ENCODE results near the gene OASL. TPM values are rescaled to one million over a fixed set of nuclear protein-coding genes. Genes with fewer than 3 reads are reported as not detected.

OASL gene
- polyA plus RNA-seq, 1 donor from 2014 or later, result 0.42 TPM

- Histone ChIP-seq H3K27ac (ENCODE audit: low read length) (no peak overlapping the region), H3K4me3 (ENCODE audit: low read length) (no peak overlapping the region), H3K36me3 (ENCODE audit: insufficient read depth, low read length) (no peaks in the 10 kb centered on the region), H3K79me2 (replicated peaks; ENCODE audit: insufficient read depth, low read length) (no peaks in the 10 kb centered on the region), H3K4me2 (ENCODE audit: low read length) (no peak overlapping the region), H3K9me3 (ENCODE audit: low read length) (no peaks in the 10 kb centered on the region), H3K27me3 (ENCODE audit: insufficient read depth, low read depth, low read length) (no peaks in the 10 kb centered on the region), H4K20me1 (ENCODE audit: insufficient read depth) (no peaks in the 10 kb centered on the region), H3F3A (ENCODE audit: insufficient read depth, low read length, poor library complexity, severe bottlenecking) (no peaks in the 10 kb centered on the region), H3K9me2 (ENCODE audit: insufficient read depth, low read length) (no peaks in the 10 kb centered on the region), H3K9ac (ENCODE audit: low read length) (no peak overlapping the region), H2AFZ (ENCODE audit: low read depth, low read length) (no peak overlapping the region)
- no peak for TF ChIP-seq CTCF (IDR thresholded peaks at IDR 0.05; ENCODE audit: poor library complexity, severe bottlenecking)
- no peak for TF ChIP-seq REST (IDR thresholded peaks at IDR 0.05; ENCODE audit: borderline replicate concordance)
- TF ChIP-seq RAD21 (conservative IDR thresholded peaks at IDR 0.05), result no peak
- no peak for TF ChIP-seq EP300 (conservative IDR thresholded peaks at IDR 0.05; ENCODE audit: poor library complexity, severe bottlenecking)
- TF ChIP-seq MXI1 (conservative IDR thresholded peaks at IDR 0.05; ENCODE audit: poor library complexity, severe bottlenecking), result no peak
- TF ChIP-seq POLR2AphosphoS5 (IDR thresholded peaks at IDR 0.05), result no peak
These were observed 41.6 kb downstream of the OASL start for GRCh38 chr12:120997448-120997847.

GRCh38 chr12:120996133-120996746 is 42.8 kb downstream of the OASL start:
- Histone ChIP-seq H3K27me3 (ENCODE audit: insufficient read depth, low read depth, low read length) (no peaks in the 10 kb centered on the region), H3K9me3 (ENCODE audit: low read length) (no peaks in the 10 kb centered on the region), H3K9ac (ENCODE audit: low read length) (no peak overlapping the region), H3K36me3 (ENCODE audit: insufficient read depth, low read length) (no peaks in the 10 kb centered on the region), H3K27ac (ENCODE audit: low read length) (no peak overlapping the region), H3K9me2 (ENCODE audit: insufficient read depth, low read length) (no peaks in the 10 kb centered on the region), H3K4me2 (ENCODE audit: low read length) (no peak overlapping the region), H3K79me2 (replicated peaks; ENCODE audit: insufficient read depth, low read length) (no peaks in the 10 kb centered on the region), H3K4me3 (ENCODE audit: low read length) (no peak overlapping the region), H2AFZ (ENCODE audit: low read depth, low read length) (no peak overlapping the region), H4K20me1 (ENCODE audit: insufficient read depth) (no peaks in the 10 kb centered on the region), H3F3A (ENCODE audit: insufficient read depth, low read length, poor library complexity, severe bottlenecking) (no peaks in the 10 kb centered on the region)
- TF ChIP-seq CTCF (IDR thresholded peaks at IDR 0.05; ENCODE audit: poor library complexity, severe bottlenecking) (no peak), POLR2AphosphoS5 (IDR thresholded peaks at IDR 0.05) (no peak), EZH2 (IDR thresholded peaks at IDR 0.05; ENCODE audit: borderline replicate concordance, insufficient read depth, low read length, poor library complexity, severe bottlenecking) (no peak), EP300 (conservative IDR thresholded peaks at IDR 0.05; ENCODE audit: poor library complexity, severe bottlenecking) (no peak), RAD21 (conservative IDR thresholded peaks at IDR 0.05) (no peak)
